ENCODE results near the gene ATG12. TPM values are rescaled to one million over a fixed set of nuclear protein-coding genes. Genes with fewer than 3 reads are reported as not detected.

Gene ATG12
- total and polyA plus RNA-seq, 2 of the 8 experiments (the other 6 are each of a cell fraction or from before 2014, with no cell fraction given) = 23.8 to 49.3 TPM

DNA sequence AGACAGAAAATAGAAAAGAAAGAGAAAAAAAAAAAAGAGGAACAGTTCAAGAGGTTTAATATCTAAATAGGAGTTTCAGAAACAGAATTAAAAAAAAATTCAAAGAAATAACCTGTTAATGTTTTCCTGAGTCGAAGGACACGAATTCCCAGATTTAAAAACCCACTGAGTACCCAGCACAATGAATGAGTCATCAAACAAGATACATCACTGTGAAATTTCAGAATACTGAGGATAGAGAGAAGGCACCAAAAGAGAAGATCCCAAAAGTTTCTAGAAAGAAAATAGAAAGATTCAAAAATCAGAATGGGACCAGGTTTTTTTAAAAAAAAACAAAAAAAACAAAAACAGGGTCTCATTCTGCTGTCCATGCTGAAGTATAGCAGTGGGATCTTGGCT, 33.7 kb downstream of the ATG12 start:
- H2BK20ac ChIP-seq (ENCODE audit: low read length) = no peak overlapping the region
- no peaks in the 10 kb centered on the region; the same call in 1 of the 2 replicates for H3K23me2 ChIP-seq (ENCODE audit: low read depth, low read length)
- TF ChIP-seq CBX8 (IDR thresholded peaks at IDR 0.05; ENCODE audit: borderline replicate concordance, low read depth, low read length) (no peak), EP300 (IDR thresholded peaks at IDR 0.05; ENCODE audit: borderline replicate concordance in 1 of 2, low read depth in 2 of 2, low read length in 2 of 2) (no peak), TEAD4 (IDR thresholded peaks at IDR 0.05; ENCODE audit: low read depth, low read length) (no peak), TCF12 (IDR thresholded peaks at IDR 0.05; ENCODE audit: low read depth, low read length) (no peak), BACH1 (IDR thresholded peaks at IDR 0.05; ENCODE audit: low read length) (no peak), CTBP2 (IDR thresholded peaks at IDR 0.05; ENCODE audit: borderline replicate concordance, insufficient read depth, insufficient read length, low read length) (no peak)
- DNase-seq (ENCODE audit: low read depth in 1 of 2, low spot score in 2 of 2) (no peak), FAIRE-seq (no peak)
- H3K23ac ChIP-seq (ENCODE audit: insufficient read length) = no peak overlapping the region
- no peaks in the 10 kb centered on the region for H3K79me2 ChIP-seq (ENCODE audit: control insufficient read depth in 1 of 2, insufficient read depth in 2 of 2, low read length in 2 of 2)
- H2BK15ac ChIP-seq (ENCODE audit: low read length) = no peak overlapping the region
- H3K27me3 ChIP-seq (replicated peaks in 1 of 4; ENCODE audit: control insufficient read depth in 3 of 4, extremely low read depth in 1 of 4, insufficient read depth in 3 of 4, low read length in 3 of 4) = no peaks in the 10 kb centered on the region
- no peak overlapping the region for H3K14ac ChIP-seq (ENCODE audit: insufficient read length)
- H2AK5ac ChIP-seq (ENCODE audit: low read depth, low read length) = no peak overlapping the region
- H3K4me1 ChIP-seq (replicated peaks in 1 of 4; ENCODE audit: control insufficient read depth in 3 of 4, insufficient read depth in 4 of 4, low read length in 3 of 4) = peaks cover 0 to 3% (median 0%) of the 10 kb centered on the region in 4 experiments; a peak in 2 of 7 replicates
- H2BK5ac ChIP-seq (ENCODE audit: low read depth, low read length) = no peak overlapping the region
- no peak overlapping the region for H4K5ac ChIP-seq (ENCODE audit: insufficient read length, low read depth, low read length)
- H3K18ac ChIP-seq (ENCODE audit: extremely low read depth, low read length) = no peak overlapping the region
- no peak overlapping the region for H3K4me3 ChIP-seq (ENCODE audit: extremely low read depth in 1 of 4, insufficient read depth in 2 of 4, low read depth in 3 of 4, low read length in 4 of 4)
- H3K9me3 ChIP-seq (ENCODE audit: insufficient read depth in 2 of 2, low read depth in 1 of 2, low read length in 1 of 2) = no peaks in the 10 kb centered on the region
- ChIA-PET POLR2A (ENCODE audit: partially characterized antibody) (no interaction called here), CTCF (ENCODE audit: partially characterized antibody) (interaction anchor here (1.7 to 2.1 kb wide), 3 partner anchors 9 to 173 kb away, joined by 4 to 11 read pairs (median 6); no protein-coding TSS in a partner anchor)
- H3K79me1 ChIP-seq (ENCODE audit: low read depth, low read length) = no peaks in the 10 kb centered on the region
- H3K4ac ChIP-seq (replicated peaks; ENCODE audit: insufficient read length, low read depth, low read length) = no peak overlapping the region
- no peak overlapping the region for H2BK12ac ChIP-seq (ENCODE audit: low read depth, low read length)
- no peak overlapping the region for H3K4me2 ChIP-seq (ENCODE audit: insufficient read depth in 1 of 2, low read depth in 2 of 2, low read length in 2 of 2)
- no peak overlapping the region for H3K9ac ChIP-seq (replicated peaks in 1 of 4; ENCODE audit: extremely low read depth in 1 of 4, low read depth in 3 of 4, low read length in 3 of 4)
- no peak overlapping the region for H3K27ac ChIP-seq (ENCODE audit: low read depth, low read length)
- H4K20me1 ChIP-seq (replicated peaks in 1 of 2; ENCODE audit: control insufficient read depth in 1 of 2, insufficient read depth in 2 of 2, low read length in 2 of 2) = no peaks in the 10 kb centered on the region
- no peak overlapping the region for H2AFZ ChIP-seq (ENCODE audit: low read length)
- H2BK120ac ChIP-seq (replicated peaks; ENCODE audit: low read depth, low read length) = no peak overlapping the region
- H3K36me3 ChIP-seq (ENCODE audit: control insufficient read depth in 2 of 4, insufficient read depth in 4 of 4, low read length in 3 of 4) = peaks cover 0 to 31% (median 1%) of the 10 kb centered on the region in 4 experiments; a peak in 6 of 8 replicates
- no peak overlapping the region for H4K8ac ChIP-seq (ENCODE audit: extremely low read depth, insufficient read depth, low read length)
- no peak overlapping the region for H3K56ac ChIP-seq (replicated peaks; ENCODE audit: insufficient read length, low read depth, low read length)
- 90% methylated on average over 2 of the region's 2 CpGs; no CpG with 5 or more reads in 1 of the 2 experiments for WGBS, 2 experiments (ENCODE audit: extremely low coverage in 1 of 2, insufficient coverage in 1 of 2, insufficient read length in 1 of 2, insufficient replicate concordance in 2 of 2, low coverage in 1 of 2, low lambda C conversion rate in 2 of 2, missing lambda C conversion rate in 1 of 2)
- no peak overlapping the region for H4K91ac ChIP-seq (replicated peaks; ENCODE audit: insufficient read length, low read length)
